T1000 (cell line): Measurements from ENCODE around the gene PNPO.

Source experiments
- DNase-seq: peaks from one replicate; lab custom pipeline; 2025; ENCODE audit warnings: mixed read lengths; lab: John Stamatoyannopoulos, UW

PNPO gene

GRCh38 chr17:47941246-47942095 lies at the start of gene PNPO:
TSS of gene PNPO (plus strand) at chr17:47941571. CDS start at chr17:47941676, 105 bp downstream.
- peak; percentile 94 for DNase-seq

DNA sequence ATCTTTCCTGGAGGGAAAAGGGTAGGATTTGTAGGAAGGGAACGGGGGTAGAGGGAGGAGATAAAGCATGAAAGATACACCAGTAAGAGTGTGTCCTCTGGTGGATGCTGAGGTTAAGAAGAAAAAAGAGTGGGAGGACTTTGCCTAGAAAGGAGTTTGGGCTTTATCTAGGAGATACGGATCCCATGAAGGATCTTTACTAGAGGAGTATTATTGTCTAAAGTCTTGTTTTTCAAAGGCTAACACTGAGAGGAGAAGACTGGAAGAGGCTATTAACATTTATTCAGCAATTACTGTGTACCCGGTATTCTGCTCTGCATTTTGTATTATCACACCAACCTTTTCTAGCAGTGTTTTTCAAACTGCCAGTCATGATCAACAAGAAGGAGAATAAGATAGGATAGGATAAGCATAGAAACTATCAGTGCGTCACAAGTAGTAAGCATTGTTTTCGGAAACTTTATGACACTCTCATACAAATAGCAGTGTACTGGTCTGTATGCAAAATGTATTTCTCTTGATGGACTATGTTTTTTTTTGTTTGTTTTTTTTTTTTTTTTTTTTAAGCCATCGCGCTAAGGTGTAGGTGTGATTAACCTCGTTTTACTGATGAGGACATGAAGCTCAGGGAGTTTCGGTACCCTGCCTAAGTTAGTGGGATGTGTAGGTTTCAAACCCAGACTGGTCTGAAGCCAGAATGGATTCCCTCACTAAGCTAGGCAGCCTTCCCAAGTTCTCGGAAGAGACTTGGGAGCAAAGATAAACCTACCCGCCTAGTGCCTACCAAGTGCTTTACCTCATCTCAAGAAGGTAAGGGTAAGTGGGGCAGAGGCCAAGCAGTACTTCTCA lies 46.6 kb upstream of the PNPO start:
- DNase-seq = no peak

DNA sequence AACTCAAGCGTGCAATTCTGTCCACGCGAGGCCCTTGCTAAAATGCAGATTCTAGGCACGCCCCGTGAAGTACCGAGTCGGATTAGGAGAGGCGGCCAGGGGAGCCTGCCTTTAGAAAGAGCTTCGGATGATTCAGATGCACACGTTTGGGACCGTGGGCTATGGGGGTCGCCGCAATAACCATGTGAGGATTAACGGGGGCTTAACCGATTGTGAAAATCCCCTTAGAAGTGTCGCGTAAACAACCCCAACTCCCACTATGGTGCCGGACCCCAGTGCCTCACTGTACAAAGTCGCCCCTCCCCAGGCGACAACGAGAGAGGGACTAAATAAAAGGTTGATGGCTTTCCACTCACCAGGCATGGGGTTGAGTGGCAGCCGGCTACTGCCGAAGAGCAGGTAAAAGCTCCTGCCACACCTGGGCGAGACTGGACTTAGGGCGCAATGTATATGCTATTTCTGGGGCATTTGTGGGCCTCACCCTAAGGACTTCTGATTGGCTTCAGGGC lies 46.0 kb upstream of the PNPO start:
- no peak for DNase-seq

DNA sequence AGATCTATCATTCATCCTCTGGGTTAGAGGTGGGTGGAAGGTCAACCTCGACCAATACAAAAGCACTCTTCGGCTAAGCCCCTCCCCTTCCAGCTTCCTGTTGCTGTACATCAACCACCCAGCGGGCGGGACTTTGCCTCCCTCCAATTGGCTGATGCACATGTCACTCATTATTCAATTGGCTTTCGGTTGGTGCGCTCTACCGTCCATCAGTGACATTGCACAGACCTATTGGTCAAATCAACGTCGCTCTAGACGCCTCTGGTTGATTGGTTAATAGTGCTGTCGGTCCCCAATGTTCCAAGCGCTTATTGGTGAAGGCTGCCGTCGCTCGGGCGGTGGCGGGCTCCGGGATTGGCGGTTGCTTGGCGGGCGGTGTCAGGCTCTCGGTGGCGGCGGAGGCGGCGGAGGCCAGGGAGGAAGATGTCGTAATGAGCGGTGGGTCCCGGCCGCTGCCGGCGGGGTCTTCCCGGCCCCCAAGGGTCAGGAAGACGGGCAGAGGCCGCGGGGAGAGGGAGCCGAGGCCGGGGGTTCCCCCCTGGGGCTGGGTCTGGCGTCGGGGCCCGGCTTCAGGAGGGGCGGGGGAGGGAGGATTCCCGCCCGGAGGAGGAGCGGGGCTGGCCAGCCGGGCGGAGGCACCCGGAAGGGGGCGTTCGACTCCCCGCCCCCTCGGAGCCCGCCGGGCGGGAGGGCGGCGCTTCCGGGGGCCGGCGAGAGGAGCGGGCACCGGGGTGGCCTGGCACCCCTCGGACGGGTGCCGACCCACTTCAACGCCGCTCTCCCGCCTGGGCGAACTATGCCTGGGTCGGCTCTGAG lies 45.3 kb upstream of the PNPO start, which contains the start of gene SP2:
TSS of gene SP2 (plus strand) at position 381 of the 816 bp plus-strand sequence. CDS start at position 432, 51 bp downstream.
- peak; percentile 100 for DNase-seq

GRCh38 chr17:47896672-47897490 lies 44.5 kb upstream of the PNPO start:
- DNase-seq = no peak

DNA sequence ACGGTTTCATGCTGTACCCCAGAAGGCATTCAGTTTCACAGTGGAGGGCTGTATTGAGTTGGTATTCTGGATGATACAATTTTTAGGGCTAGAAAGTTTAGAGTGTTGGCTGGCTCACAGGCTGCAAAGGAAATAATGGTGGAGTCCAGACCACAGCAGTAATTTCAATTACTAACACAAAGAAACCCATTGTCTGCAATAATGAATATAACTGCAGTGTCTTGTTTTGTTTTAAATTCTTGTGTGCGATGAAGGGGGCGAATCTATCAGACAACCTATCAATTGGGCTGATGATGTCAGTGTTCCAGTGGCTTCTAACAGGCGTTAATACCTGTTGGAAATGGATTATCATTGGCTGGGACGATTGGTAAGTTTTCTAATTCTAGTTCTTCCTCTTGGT lies 43.8 kb upstream of the PNPO start:
- DNase-seq = no peak

- DNase-seq = no peak
These were observed 43.1 kb upstream of the PNPO start for GRCh38 chr17:47898241-47898640.

DNA sequence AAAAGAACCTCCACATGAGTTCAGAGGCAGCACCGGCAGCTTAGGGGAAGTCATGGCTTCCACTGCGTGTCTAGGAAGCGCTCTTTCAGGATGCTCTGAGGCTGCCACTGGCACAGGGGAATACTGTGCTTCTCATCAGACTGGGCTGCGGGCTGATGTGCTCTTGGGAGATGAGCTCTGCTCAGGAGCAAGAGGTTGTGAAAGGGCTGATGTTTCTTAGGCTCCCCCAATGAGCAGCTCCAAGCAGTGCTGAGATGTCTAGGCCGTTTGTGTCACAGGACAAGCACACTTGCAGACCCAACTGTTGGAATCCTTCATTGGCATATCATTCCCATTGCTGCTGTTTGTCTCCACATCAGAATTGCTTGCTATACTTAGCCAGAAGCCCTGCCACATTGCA lies 41.7 kb upstream of the PNPO start:
- no peak for DNase-seq

DNA sequence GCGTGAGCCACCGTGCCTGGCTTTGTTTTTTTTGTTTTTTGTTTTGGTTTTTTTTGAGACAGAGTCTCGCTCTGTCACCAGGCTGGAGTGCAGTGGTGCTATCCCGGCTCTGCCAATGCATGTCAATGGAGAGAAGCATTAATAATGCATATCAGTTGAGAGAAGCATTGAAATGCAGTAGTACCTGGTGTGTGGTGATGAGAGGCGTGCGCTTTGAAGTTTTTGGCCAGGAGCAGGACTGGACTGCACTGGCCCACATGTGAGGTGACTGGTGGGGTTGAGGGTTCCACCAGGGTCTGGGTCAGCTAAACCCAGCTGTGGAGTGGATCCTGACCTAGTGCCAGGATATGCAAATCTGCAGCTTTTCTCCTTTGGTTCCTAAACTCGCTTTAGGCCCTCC lies 39.9 kb upstream of the PNPO start:
- DNase-seq = no peak

GRCh38 chr17:47902039-47902744 lies 39.2 kb upstream of the PNPO start:
- no peak for DNase-seq

DNA sequence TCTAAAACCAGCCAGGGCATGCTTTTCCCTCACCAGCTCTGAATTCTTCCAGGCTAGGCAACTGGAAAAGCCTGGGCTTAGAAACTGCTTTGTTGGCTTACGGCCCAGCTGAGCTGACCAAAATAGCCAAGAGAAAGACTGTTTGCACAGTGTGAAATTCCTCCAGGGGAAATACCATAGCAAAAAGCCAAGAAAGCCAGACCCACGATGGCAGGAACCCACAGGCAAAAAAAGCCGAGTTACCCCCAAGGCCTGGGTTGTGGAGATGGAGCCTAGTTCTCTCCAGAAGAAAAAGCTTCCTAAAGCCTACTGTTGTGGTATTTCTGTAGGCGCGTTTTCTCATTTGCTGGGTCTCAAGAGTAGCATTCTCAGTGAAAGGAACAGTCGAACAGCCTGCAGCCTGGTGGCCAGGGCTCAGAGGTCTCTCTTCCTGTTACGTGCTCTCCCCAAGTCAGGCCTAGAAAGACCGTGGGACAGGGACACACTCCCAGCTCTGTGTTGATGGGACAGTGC lies 36.1 kb upstream of the PNPO start:
- no peak for DNase-seq

DNA sequence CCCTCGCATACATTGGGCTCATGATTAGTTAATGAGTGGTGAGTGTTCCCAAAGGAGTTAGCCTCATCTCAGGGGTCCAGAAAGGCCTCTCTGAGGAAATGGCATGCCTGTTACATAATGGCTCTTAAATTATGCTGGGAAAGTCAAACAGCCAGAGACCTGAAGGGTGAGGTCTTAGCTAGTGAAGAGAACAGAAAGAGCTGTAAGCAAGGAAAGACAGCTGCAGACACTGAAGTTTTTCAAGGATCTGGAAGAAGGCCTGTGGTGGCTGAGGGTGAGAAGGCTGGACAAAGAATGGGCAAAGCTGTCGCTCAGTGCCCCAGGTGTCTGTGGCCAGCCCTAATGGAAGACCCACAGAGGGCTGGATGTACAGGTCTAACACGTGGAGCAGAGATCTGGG lies 34.9 kb upstream of the PNPO start:
- DNase-seq = no peak

GRCh38 chr17:47907932-47908562 lies 33.3 kb upstream of the PNPO start:
- no peak for DNase-seq

DNA sequence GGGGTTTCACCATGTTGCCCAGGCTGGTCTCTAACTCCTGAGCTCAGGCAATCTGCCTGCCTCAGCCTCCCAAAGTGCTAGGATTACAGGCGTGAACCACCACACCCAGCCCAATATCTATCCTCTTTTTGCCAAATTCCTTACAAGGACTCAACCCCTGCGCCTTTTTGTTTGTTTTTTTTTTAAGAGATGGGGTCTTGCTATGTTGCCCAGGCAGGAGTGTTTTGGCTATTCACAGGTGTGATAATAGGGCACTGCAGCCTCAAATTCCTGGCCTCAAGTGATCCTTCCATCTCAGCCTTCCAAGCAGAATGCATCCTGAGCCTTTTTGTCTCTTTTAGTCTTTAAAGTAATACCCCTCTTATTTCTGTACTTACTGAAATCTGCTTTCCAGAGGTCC lies 28.3 kb upstream of the PNPO start:
- DNase-seq = no peak

DNA sequence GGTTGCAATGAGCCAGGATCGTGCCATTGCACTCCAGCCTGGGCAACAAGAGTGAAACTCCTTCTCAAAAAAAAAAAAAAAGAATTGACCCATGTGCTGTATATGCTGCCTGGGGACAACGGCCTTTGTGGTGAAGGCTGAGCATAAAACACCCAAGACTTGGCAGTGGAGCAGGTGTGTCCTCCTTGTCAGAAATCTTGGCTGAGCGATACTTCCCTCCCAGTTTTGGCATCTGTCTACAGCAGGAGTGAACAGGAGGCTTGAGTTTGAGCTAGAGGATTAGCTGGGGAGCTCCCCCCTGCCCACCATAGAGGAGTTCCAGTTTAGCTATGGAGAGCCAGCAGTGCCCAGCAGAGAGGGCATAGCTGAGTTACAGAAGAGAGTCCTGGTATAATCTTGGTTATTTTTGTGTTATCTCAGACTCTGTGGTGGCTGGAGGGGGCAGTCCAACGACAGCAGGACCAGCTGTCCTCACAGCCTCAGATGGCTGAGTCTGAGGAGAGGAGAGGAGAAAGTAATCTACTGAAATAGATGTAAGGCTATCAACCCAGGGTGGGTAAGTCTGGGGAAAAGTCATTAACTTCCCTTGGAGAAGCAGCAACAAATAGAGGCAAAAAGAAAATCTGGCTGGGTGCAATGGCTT lies 26.9 kb upstream of the PNPO start:
- DNase-seq = no peak

- DNase-seq = no peak
These were observed 25.5 kb upstream of the PNPO start for GRCh38 chr17:47915776-47916398.

GRCh38 chr17:47916489-47917208 lies 24.7 kb upstream of the PNPO start:
- DNase-seq = no peak

GRCh38 chr17:47917581-47917980 lies 23.8 kb upstream of the PNPO start:
- DNase-seq = no peak
